Parathyroid adenoma (tissue), 2 donors: Measurements from ENCODE around the gene STRA6.

ENCODE experiments used
- H2AFZ ChIP-seq: fragments of 300-600 bp; sonication (generic); one replicate; pipeline ENCODE4 v1.7.0; 2017; ENCODE audit warnings: antibody characterized with exemption, mild to moderate bottlenecking
- H3K27ac ChIP-seq: fragments of 300-600 bp; sonication (generic); one replicate; pipeline ENCODE4 v1.7.0; 2017
- H3K27me3 ChIP-seq: fragments of 300-600 bp; sonication (generic); one replicate; pipeline ENCODE4 v1.7.0; 2017; ENCODE audit warnings: low read length; ENCODE audit not compliant: control insufficient read depth, insufficient read depth
- H3K36me3 ChIP-seq: fragments of 300-600 bp; sonication (generic); one replicate; pipeline ENCODE4 v1.7.0; 2017; ENCODE audit warnings: low read length; ENCODE audit not compliant: control insufficient read depth, insufficient read depth
- H3K4me1 ChIP-seq: fragments of 300-600 bp; sonication (generic); one replicate; pipeline ENCODE4 v1.7.0; 2017; ENCODE audit warnings: control low read depth
- H3K4me2 ChIP-seq: fragments of 300-600 bp; sonication (generic); one replicate; pipeline ENCODE4 v1.7.0; 2017; ENCODE audit warnings: low read length
- H3K4me3 ChIP-seq: fragments of 300-600 bp; sonication (generic); one replicate; pipeline ENCODE4 v1.7.0; 2017; ENCODE audit warnings: low read depth, low read length
- H3K79me2 ChIP-seq: fragments of 300-600 bp; sonication (generic); one replicate; pipeline ENCODE4 v1.7.0; 2017; ENCODE audit warnings: control low read depth
- H3K9ac ChIP-seq: fragments of 300-600 bp; sonication (generic); one replicate; pipeline ENCODE4 v1.7.0; 2017; ENCODE audit warnings: mild to moderate bottlenecking
- H3K9me3 ChIP-seq: fragments of 300-600 bp; sonication (generic); one replicate; pipeline ENCODE4 v1.7.0; 2017; ENCODE audit warnings: low read length; ENCODE audit not compliant: control insufficient read depth
- CTCF ChIP-seq: fragments of 300-600 bp; sonication (generic); IDR thresholded peaks from one replicate; pipeline ENCODE4 v1.7.0; 2017; ENCODE audit warnings: antibody characterized with exemption, mild to moderate bottlenecking
- donor health status: primary hyperparathyroidism.

STRA6 gene

GRCh38 chr15:74228723-74229081 is 26.1 kb upstream of the STRA6 start:
- no peak overlapping the region for H2AFZ ChIP-seq
- no peak overlapping the region for H3K27ac ChIP-seq
- no peaks in the 10 kb centered on the region for H3K4me1 ChIP-seq
- H3K4me2 ChIP-seq = no peak overlapping the region
- no peaks in the 10 kb centered on the region for H3K27me3 ChIP-seq
- no peak overlapping the region for H3K4me3 ChIP-seq
- H3K9me3 ChIP-seq = no peaks in the 10 kb centered on the region
- no peak overlapping the region for H3K9ac ChIP-seq
- no peaks in the 10 kb centered on the region for H3K79me2 ChIP-seq
- no peak for TF ChIP-seq CTCF
- H3K36me3 ChIP-seq = no peaks in the 10 kb centered on the region

- Histone ChIP-seq H3K79me2 (no peaks in the 10 kb centered on the region), H3K27me3 (no peaks in the 10 kb centered on the region)
Measured at GRCh38 chr15:74227968-74228722, 25.6 kb upstream of the STRA6 start.

DNA sequence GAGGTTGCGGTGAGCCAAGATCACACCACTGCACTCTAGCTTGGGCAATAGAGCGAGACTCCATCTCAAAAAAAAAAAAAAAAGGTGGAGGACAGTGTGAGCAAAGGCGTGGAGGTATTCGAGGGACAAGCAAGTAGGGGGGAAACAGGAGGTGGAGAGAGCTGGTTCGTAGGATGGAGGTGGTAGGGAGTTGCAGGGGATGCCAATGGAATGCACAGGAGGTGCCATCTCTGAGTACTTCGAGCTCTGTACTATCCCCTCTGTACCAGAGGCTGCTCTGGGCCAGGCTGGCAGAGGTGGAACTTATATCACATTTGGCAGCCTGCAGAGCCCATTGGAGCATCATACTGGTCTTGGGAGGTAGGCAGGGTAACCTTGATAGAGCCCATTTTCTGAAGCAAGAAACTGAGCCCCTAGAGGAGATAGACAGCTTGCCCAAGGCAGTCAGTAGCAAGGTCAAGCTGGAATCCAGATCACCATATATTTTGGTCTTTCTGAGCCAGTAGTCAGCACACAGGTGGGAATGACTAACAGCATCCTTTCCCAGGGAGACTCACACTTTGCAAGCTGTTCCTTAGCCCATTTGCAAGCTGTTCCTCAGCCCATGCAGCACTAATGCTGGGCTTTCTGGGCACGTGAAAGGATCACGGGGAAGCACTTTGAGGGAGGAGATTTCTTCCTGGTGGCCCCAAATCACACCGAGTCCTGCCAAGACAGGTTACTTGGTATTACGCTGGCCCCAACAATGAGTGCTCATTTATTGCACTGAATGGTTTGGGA is 24.4 kb upstream of the STRA6 start:
- TF ChIP-seq CTCF = no peak
- Histone ChIP-seq H3K36me3 (no peaks in the 10 kb centered on the region), H3K79me2 (no peaks in the 10 kb centered on the region), H3K9me3 (no peaks in the 10 kb centered on the region), H2AFZ (no peak overlapping the region), H3K4me3 (no peak overlapping the region), H3K9ac (no peak overlapping the region), H3K4me2 (no peak overlapping the region), H3K27me3 (no peaks in the 10 kb centered on the region), H3K27ac (no peak overlapping the region), H3K4me1 (no peaks in the 10 kb centered on the region)

More at GRCh38 chr15:74227968-74228722, 25.6 kb upstream of the STRA6 start:
- no peak for TF ChIP-seq CTCF
- no peak overlapping the region for H3K4me3 ChIP-seq
- H3K4me2 ChIP-seq = no peak overlapping the region
- no peak overlapping the region for H3K9ac ChIP-seq
- H3K9me3 ChIP-seq = no peaks in the 10 kb centered on the region
- H3K36me3 ChIP-seq = no peaks in the 10 kb centered on the region
- no peak overlapping the region for H3K27ac ChIP-seq
- no peaks in the 10 kb centered on the region for H3K4me1 ChIP-seq
- no peak overlapping the region for H2AFZ ChIP-seq

DNA sequence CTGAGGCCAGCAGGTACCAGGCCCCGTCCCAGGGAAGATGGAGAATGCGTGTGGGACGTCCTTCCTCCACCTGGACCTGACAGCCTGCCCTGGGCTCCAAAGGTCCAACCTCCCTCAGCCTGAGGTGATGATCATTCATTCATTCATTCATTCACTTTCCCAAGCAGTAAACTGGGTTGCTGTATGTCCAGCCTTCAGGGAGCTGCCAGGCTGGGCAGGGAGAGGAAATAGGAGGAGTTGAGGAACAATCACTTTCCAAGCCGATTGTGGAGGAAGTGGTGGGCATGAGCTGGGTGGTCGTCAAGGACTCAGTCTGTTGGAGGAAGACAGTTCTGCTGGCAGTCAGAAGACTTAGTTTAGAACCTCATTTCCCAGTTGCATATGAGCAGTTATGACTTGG is 23.3 kb upstream of the STRA6 start:
- H2AFZ ChIP-seq = no peak overlapping the region
- no peaks in the 10 kb centered on the region for H3K4me1 ChIP-seq
- TF ChIP-seq CTCF = no peak
- H3K79me2 ChIP-seq = no peaks in the 10 kb centered on the region
- H3K9me3 ChIP-seq = no peaks in the 10 kb centered on the region
- H3K36me3 ChIP-seq = no peaks in the 10 kb centered on the region
- H3K9ac ChIP-seq = no peak overlapping the region
- no peak overlapping the region for H3K4me2 ChIP-seq
- H3K4me3 ChIP-seq = no peak overlapping the region
- no peak overlapping the region for H3K27ac ChIP-seq
- no peaks in the 10 kb centered on the region for H3K27me3 ChIP-seq
